Measurements from ENCODE around the gene SPTA1.
"Not testable (repeated sequence)": the region's sequence is repeated elsewhere in the genome, so short reads cannot be mapped to it uniquely, and the experiment has no call there.

The SPTA1 gene

GRCh38 chr1:158686111-158687009 lies at the start of gene SPTA1:
TSS of gene SPTA1 (minus strand) at chr1:158686715. CDS start at chr1:158686517, 198 bp downstream.
- no peak for DNase-seq (ENCODE audit: low spot score)

- DNase-seq (ENCODE audit: low spot score), result no peak
Observed at GRCh38 chr1:158735848-158736247, 49.3 kb upstream of the SPTA1 start.

- no peak for DNase-seq (ENCODE audit: low spot score)
Observed at GRCh38 chr1:158732524-158732923, 46.0 kb upstream of the SPTA1 start.

GRCh38 chr1:158731707-158732106 lies 45.2 kb upstream of the SPTA1 start:
- no peak for DNase-seq (ENCODE audit: low spot score)

- DNase-seq (ENCODE audit: low spot score), result no peak
Observed at GRCh38 chr1:158730453-158730852, 43.9 kb upstream of the SPTA1 start.

- DNase-seq (ENCODE audit: low spot score), result no peak
Observed at GRCh38 chr1:158728510-158729225, 42.2 kb upstream of the SPTA1 start.

- DNase-seq (ENCODE audit: low spot score), result no peak
Observed at GRCh38 chr1:158724442-158724841, 37.9 kb upstream of the SPTA1 start.

GRCh38 chr1:158720620-158721019 lies 34.1 kb upstream of the SPTA1 start, which contains the start of gene OR6K3:
TSS of gene OR6K3 (minus strand) at chr1:158720720. CDS start at chr1:158718115, 2,605 bp downstream.
- DNase-seq (ENCODE audit: low spot score), result no peak

GRCh38 chr1:158719664-158720063 lies 33.1 kb upstream of the SPTA1 start:
- no peak for DNase-seq (ENCODE audit: low spot score)

GRCh38 chr1:158717344-158717743 lies 30.8 kb upstream of the SPTA1 start:
- DNase-seq (ENCODE audit: low spot score), result no peak

- no peak for DNase-seq (ENCODE audit: low spot score)
Observed at GRCh38 chr1:158716335-158716734, 29.8 kb upstream of the SPTA1 start.

GRCh38 chr1:158714754-158715153 lies 28.2 kb upstream of the SPTA1 start:
- DNase-seq (ENCODE audit: low spot score), result no peak

GRCh38 chr1:158711098-158711497 lies 24.6 kb upstream of the SPTA1 start:
- no peak for DNase-seq (ENCODE audit: low spot score)

GRCh38 chr1:158706096-158706495 lies 19.6 kb upstream of the SPTA1 start:
- no peak for DNase-seq (ENCODE audit: low spot score)

GRCh38 chr1:158700552-158700951 lies 14.0 kb upstream of the SPTA1 start, which contains the start of gene OR6K2:
TSS of gene OR6K2 (minus strand) at chr1:158700652. CDS start at chr1:158700652, 0 bp downstream.
- no peak for DNase-seq (ENCODE audit: low spot score)

- no peak for DNase-seq (ENCODE audit: low spot score)
Observed at GRCh38 chr1:158694596-158694995, 8.1 kb upstream of the SPTA1 start.

GRCh38 chr1:158692356-158692755 lies 5.8 kb upstream of the SPTA1 start:
- no peak for DNase-seq (ENCODE audit: low spot score)

- no peak for DNase-seq (ENCODE audit: low spot score)
Observed at GRCh38 chr1:158691907-158692306, 5.4 kb upstream of the SPTA1 start.

GRCh38 chr1:158691149-158691548 lies 4.6 kb upstream of the SPTA1 start:
- DNase-seq (ENCODE audit: low spot score), result not testable (repeated sequence)

GRCh38 chr1:158689875-158690274 lies 3.4 kb upstream of the SPTA1 start:
- no peak for DNase-seq (ENCODE audit: low spot score)

GRCh38 chr1:158689110-158689509 lies 2.6 kb upstream of the SPTA1 start:
- DNase-seq (ENCODE audit: low spot score), result no peak

- not testable (repeated sequence) for DNase-seq (ENCODE audit: low spot score)
Observed at GRCh38 chr1:158688343-158688742, 1.8 kb upstream of the SPTA1 start.

GRCh38 chr1:158687037-158687436 lies 522 bp upstream of the SPTA1 start:
- no peak for DNase-seq (ENCODE audit: low spot score)

Measured in globus pallidus (tissue), 1 donor.